GM12878 (cell line): Measurements from ENCODE around the gene HINFP. TPM values are rescaled to one million over a fixed set of nuclear protein-coding genes. Genes with fewer than 3 reads are reported as not detected.

Experiments
- BHLHE40 ChIP-seq, 2 experiments: fragments of 450-650 bp in 1 of 2; IDR thresholded peaks; 2 replicates each; pipeline ENCODE4 v1.6.1; 2011 to 2017; ENCODE audit warnings: low read depth in 2 of 2, borderline replicate concordance in 1 of 2, improper control_type of control experiment in 1 of 2, low read length in 1 of 2, mild to moderate bottlenecking in 1 of 2
- CHD2 ChIP-seq: IDR thresholded peaks from 2 replicates; pipeline ENCODE4 v1.6.1; 2011; ENCODE audit warnings: low read depth, low read length, improper control_type of control experiment, borderline replicate concordance
- FOS ChIP-seq: IDR thresholded peaks from 3 replicates; pipeline ENCODE4 v1.6.1; 2011; ENCODE audit warnings: borderline replicate concordance; ENCODE audit not compliant: insufficient read length; ENCODE audit errors: extremely low read depth
- IRF4 ChIP-seq: IDR thresholded peaks from 2 replicates; pipeline ENCODE4 v1.6.1; 2011; ENCODE audit warnings: low read depth, low read length
- MYC ChIP-seq: IDR thresholded peaks from 2 replicates; pipeline ENCODE4 v1.6.1; 2011; ENCODE audit warnings: mild to moderate bottlenecking, low read length, moderate library complexity, inconsistent platforms; ENCODE audit not compliant: insufficient read depth, insufficient replicate concordance, insufficient read length, severe bottlenecking
- NBN ChIP-seq: fragments of 450-650 bp; IDR thresholded peaks from 2 replicates; pipeline ENCODE4 v1.6.1; 2016
- NR2F1 ChIP-seq: fragments of 450-650 bp; conservative IDR thresholded peaks from 2 replicates; pipeline ENCODE4 v1.6.1; 2017; ENCODE audit warnings: mild to moderate bottlenecking
- PAX8 ChIP-seq: fragments of 450-650 bp; IDR thresholded peaks from 2 replicates; pipeline ENCODE4 v1.6.1; 2017; ENCODE audit warnings: mild to moderate bottlenecking, moderate library complexity
- PKNOX1 ChIP-seq: fragments of 450-650 bp; IDR thresholded peaks from 2 replicates; pipeline ENCODE4 v1.6.1; 2016; ENCODE audit warnings: mild to moderate bottlenecking
- RB1 ChIP-seq: fragments of 450-650 bp; formaldehyde crosslinking; IDR thresholded peaks from 2 replicates; pipeline ENCODE4 v1.6.1; 2017; ENCODE audit warnings: mild to moderate bottlenecking, borderline replicate concordance
- SMAD1 ChIP-seq: fragments of 450-650 bp; IDR thresholded peaks from 2 replicates; pipeline ENCODE4 v1.6.1; 2018; ENCODE audit warnings: mild to moderate bottlenecking, low read depth; ENCODE audit not compliant: partially characterized antibody
- SP1 ChIP-seq: IDR thresholded peaks from one replicate; pipeline ENCODE4 v1.6.1; 2011; ENCODE audit warnings: low read depth, low read length
- TARDBP ChIP-seq: IDR thresholded peaks from 2 replicates; pipeline ENCODE4 v1.6.1; 2016; ENCODE audit warnings: borderline replicate concordance
- ZBED1 ChIP-seq: IDR thresholded peaks from 2 replicates; pipeline ENCODE4 v1.6.1; 2016; ENCODE audit warnings: borderline replicate concordance
- ZNF687 ChIP-seq: fragments of 450-650 bp; IDR thresholded peaks from 2 replicates; pipeline ENCODE4 v1.6.1; 2017; ENCODE audit warnings: mild to moderate bottlenecking, moderate library complexity
- polyA plus RNA-seq, 11 experiments: library from polyadenylated mRNA; depleted of rRNA in 4 of 11; unstranded in 6 of 11; stranded (reverse) in 5 of 11; fragments of >200 nt; fragmentation: Nextera tagmentation in 4 of 11; fragmentation: Illumina TruSeq in 1 of 11; extraction: Ambion mirVana in 4 of 11; extraction: Trizol in 1 of 11; gene quantifications; 1 replicate in 1 of 11; 2 replicates in 10 of 11; pipeline versions ENCODE4 v1.2.1 to v1.2.3, GENCODE V29; 2011 to 2016; ENCODE audit warnings: inconsistent platforms in 2 of 11, missing spikeins in 2 of 11, low read depth in 1 of 11
- total RNA-seq, 4 experiments: library from RNA; depleted of rRNA in 3 of 4; stranded (reverse); fragments of >200 nt in 3 of 4; fragmentation: Illumina TruSeq in 1 of 4; extraction: Trizol in 1 of 4; gene quantifications; 2 replicates each; pipeline versions ENCODE4 v1.2.1 to v1.2.3, GENCODE V29; 2013 to 2021
- TF ChIP-seq, protein P1 (sequence below): IDR thresholded peaks from 2 replicates; pipeline ENCODE4 v1.6.1; 2011; ENCODE audit warnings: mild to moderate bottlenecking, low read depth, low read length, moderate library complexity; ENCODE audit not compliant: insufficient replicate concordance
- TF ChIP-seq, protein P2 (sequence below): fragments of 450-650 bp; formaldehyde crosslinking; IDR thresholded peaks from 2 replicates; pipeline ENCODE4 v1.5.0; 2022; ENCODE audit warnings: mild to moderate bottlenecking, missing genetic modification characterization

HINFP gene
- total and polyA plus RNA-seq, 10 of the 15 experiments (the other 5 are each of a cell fraction or from before 2014, with no cell fraction given): 13.1 to 26.3 (median 18.6) TPM

DNA sequence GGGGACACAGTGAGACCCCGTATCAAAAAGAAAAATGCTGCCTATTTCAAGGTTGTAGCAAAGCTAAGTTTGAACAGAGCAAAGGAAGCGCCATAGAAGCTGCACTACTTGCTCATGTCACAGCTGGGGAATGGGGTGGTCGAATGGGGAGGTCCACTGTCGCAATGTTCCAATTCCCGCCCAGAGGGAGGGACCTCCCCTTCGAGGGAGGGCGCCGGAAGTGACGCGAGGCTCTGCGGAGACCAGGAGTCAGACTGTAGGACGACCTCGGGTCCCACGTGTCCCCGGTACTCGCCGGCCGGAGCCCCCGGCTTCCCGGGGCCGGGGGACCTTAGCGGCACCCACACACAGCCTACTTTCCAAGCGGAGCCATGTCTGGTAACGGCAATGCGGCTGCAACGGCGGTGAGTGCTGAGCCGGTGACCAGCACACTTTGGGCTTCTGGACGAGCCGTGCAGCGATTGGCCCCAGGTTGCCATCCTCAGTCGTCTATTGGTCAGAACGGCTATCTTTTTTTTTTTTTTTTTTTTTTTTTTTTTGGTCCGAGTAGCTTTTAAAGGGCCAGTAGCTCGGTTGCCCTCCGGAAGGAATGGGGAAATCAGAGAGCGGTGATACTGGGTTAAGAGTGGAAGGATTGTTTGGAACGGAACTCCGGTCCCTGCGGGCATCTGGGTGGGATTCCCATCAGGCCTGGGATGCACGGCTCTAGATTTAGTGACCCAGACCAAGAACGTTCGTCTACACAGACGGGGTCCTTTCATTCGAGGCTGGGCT, 36.5 kb upstream of the HINFP start, which contains the start of gene HMBS (continued):
- 0 out of 2 replicates have a peak, but pooled peaks have one; percentile 52 for TF ChIP-seq ZBED1
- peak in 1 of 2 experiments; percentile 78; a peak in 2 of 4 replicates for TF ChIP-seq BHLHE40 (IDR thresholded peaks at IDR 0.05; ENCODE audit: borderline replicate concordance in 1 of 2, low read depth in 2 of 2, low read length in 1 of 2)
- 0 out of 2 replicates have a peak, but pooled peaks have one; percentile 54 for TF ChIP-seq ZNF687
- TF ChIP-seq MYC: no peak
- peak; percentile 75 for TF ChIP-seq NR2F1
- TF ChIP-seq, protein P1, sequence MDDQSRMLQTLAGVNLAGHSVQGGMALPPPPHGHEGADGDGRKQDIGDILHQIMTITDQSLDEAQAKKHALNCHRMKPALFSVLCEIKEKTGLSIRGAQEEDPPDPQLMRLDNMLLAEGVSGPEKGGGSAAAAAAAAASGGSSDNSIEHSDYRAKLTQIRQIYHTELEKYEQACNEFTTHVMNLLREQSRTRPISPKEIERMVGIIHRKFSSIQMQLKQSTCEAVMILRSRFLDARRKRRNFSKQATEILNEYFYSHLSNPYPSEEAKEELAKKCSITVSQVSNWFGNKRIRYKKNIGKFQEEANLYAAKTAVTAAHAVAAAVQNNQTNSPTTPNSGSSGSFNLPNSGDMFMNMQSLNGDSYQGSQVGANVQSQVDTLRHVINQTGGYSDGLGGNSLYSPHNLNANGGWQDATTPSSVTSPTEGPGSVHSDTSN: peak; percentile 6
- TF ChIP-seq SP1: peak; percentile 63
- TF ChIP-seq, protein P2, sequence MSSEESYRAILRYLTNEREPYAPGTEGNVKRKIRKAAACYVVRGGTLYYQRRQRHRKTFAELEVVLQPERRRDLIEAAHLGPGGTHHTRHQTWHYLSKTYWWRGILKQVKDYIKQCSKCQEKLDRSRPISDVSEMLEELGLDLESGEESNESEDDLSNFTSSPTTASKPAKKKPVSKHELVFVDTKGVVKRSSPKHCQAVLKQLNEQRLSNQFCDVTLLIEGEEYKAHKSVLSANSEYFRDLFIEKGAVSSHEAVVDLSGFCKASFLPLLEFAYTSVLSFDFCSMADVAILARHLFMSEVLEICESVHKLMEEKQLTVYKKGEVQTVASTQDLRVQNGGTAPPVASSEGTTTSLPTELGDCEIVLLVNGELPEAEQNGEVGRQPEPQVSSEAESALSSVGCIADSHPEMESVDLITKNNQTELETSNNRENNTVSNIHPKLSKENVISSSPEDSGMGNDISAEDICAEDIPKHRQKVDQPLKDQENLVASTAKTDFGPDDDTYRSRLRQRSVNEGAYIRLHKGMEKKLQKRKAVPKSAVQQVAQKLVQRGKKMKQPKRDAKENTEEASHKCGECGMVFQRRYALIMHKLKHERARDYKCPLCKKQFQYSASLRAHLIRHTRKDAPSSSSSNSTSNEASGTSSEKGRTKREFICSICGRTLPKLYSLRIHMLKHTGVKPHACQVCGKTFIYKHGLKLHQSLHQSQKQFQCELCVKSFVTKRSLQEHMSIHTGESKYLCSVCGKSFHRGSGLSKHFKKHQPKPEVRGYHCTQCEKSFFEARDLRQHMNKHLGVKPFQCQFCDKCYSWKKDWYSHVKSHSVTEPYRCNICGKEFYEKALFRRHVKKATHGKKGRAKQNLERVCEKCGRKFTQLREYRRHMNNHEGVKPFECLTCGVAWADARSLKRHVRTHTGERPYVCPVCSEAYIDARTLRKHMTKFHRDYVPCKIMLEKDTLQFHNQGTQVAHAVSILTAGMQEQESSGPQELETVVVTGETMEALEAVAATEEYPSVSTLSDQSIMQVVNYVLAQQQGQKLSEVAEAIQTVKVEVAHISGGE (CRISPR knock-in tag): no peak
- peak; percentile 81; the same call in 1 of the 2 replicates for TF ChIP-seq RB1
- no peak for TF ChIP-seq IRF4
- TF ChIP-seq TARDBP: no peak
- no peak for TF ChIP-seq CHD2
- peak; percentile 24 for TF ChIP-seq FOS
- TF ChIP-seq PKNOX1: peak; percentile 75
- no peak for TF ChIP-seq PAX8
- peak; percentile 67; the same call in 1 of the 2 replicates for TF ChIP-seq NBN
- no peak for TF ChIP-seq SMAD1
